B cell (primary cell): Measurements from ENCODE around the gene PNMA8B. TPM values are rescaled to one million over a fixed set of nuclear protein-coding genes. Genes with fewer than 3 reads are reported as not detected.

Source experiments
- ATAC-seq: fragments of 200-7000 bp; cut with Tn5 transposase; one replicate; pipeline ENCODE4 v1.10.0; 2021; ENCODE audit warnings: low read depth, mild to moderate bottlenecking, moderate number of reproducible peaks, moderate library complexity
- CTCF ChIA-PET: fragments of 350-600 bp; sonication (Branson Sonifier 250); formaldehyde crosslinking; loops from one replicate; lab custom pipeline; 2021; ENCODE audit warnings: antibody characterized with exemption, inconsistent platforms; lab: Charles Lee
- POLR2A ChIA-PET: fragments of 350-600 bp; sonication (Branson Sonifier 250); formaldehyde crosslinking; loops from one replicate; lab custom pipeline; 2021; ENCODE audit warnings: antibody characterized with exemption; lab: Charles Lee
- DNase-seq: peaks from one replicate; pipeline ENCODE4 v3.0.0; 2013
- H2AFZ ChIP-seq: 2 replicates; pipeline ENCODE4 v1.6.1; 2012; ENCODE audit warnings: mild to moderate bottlenecking, low read depth, low read length; ENCODE audit not compliant: insufficient read depth, poor library complexity, severe bottlenecking
- H3K27ac ChIP-seq, 2 donors: 1 replicate in 1 of 2; 2 replicates in 1 of 2; pipeline ENCODE4 v1.5.1; 2012 to 2013; ENCODE audit warnings: low read length in 2 of 2, mild to moderate bottlenecking in 2 of 2, moderate library complexity in 1 of 2
- H3K27me3 ChIP-seq, 4 experiments: fragments of 200-600 bp in 1 of 4; sonication (generic) in 1 of 4; replicated peaks in 1 of 4; 1 replicate in 2 of 4; 2 replicates in 2 of 4; pipeline versions ENCODE4 v1.6.1 to v1.7.0; 2013 to 2016; ENCODE audit warnings: low read length in 3 of 4, mild to moderate bottlenecking in 2 of 4, mixed read lengths in 1 of 4, moderate library complexity in 1 of 4; ENCODE audit not compliant: insufficient read depth in 4 of 4, control insufficient read depth in 3 of 4; ENCODE audit errors: control extremely low read depth in 1 of 4
- H3K36me3 ChIP-seq, 2 experiments: replicated peaks in 1 of 2; 1 replicate in 1 of 2; 2 replicates in 1 of 2; pipeline versions ENCODE4 v1.6.1 to v1.7.1; 2013; ENCODE audit warnings: low read length in 1 of 2; ENCODE audit not compliant: insufficient read depth in 2 of 2, control insufficient read depth in 1 of 2; ENCODE audit errors: control extremely low read depth in 1 of 2, extremely low read depth in 1 of 2
- H3K4me1 ChIP-seq, 2 donors: fragments of 200-600 bp in 1 of 2; sonication (generic) in 1 of 2; 1 replicate in 1 of 2; 2 replicates in 1 of 2; pipeline versions ENCODE4 v1.5.1 to v1.6.1; 2013 to 2017; ENCODE audit warnings: low read length in 2 of 2; ENCODE audit not compliant: control insufficient read depth in 2 of 2, insufficient read depth in 2 of 2
- H3K4me2 ChIP-seq: replicated peaks from 2 replicates; pipeline ENCODE3; 2012; ENCODE audit warnings: mild to moderate bottlenecking, low read depth, low read length; ENCODE audit not compliant: poor library complexity, severe bottlenecking
- H3K4me3 ChIP-seq, 5 experiments: fragments of 200-600 bp in 1 of 5; sonication (generic) in 1 of 5; 1 replicate in 3 of 5; 2 replicates in 2 of 5; pipeline versions ENCODE4 v1.5.1 to v1.7.0; 2011 to 2016; ENCODE audit warnings: low read length in 4 of 5, mild to moderate bottlenecking in 4 of 5, low read depth in 2 of 5, control low read depth in 1 of 5, moderate library complexity in 1 of 5; ENCODE audit not compliant: insufficient read depth in 1 of 5; ENCODE audit errors: control extremely low read depth in 1 of 5, extremely low read depth in 1 of 5
- H3K79me2 ChIP-seq: fragments of 200-600 bp; sonication (generic); one replicate; pipeline ENCODE4 v1.6.0; 2016; ENCODE audit warnings: low read length; ENCODE audit not compliant: control insufficient read depth, insufficient read depth
- H3K9ac ChIP-seq: fragments of 200-600 bp; sonication (generic); 2 replicates; pipeline ENCODE4 v1.6.1; 2017; ENCODE audit warnings: mild to moderate bottlenecking, low read length, moderate library complexity
- H3K9me3 ChIP-seq, 3 donors: one replicate each; pipeline versions ENCODE4 v1.6.1 to v1.7.1; 2013; ENCODE audit warnings: low read length in 2 of 3; ENCODE audit not compliant: control insufficient read depth in 2 of 3, insufficient read depth in 1 of 3; ENCODE audit errors: control extremely low read depth in 1 of 3
- H4K20me1 ChIP-seq: 2 replicates; pipeline ENCODE4 v1.6.0; 2012; ENCODE audit warnings: mild to moderate bottlenecking, low read length; ENCODE audit not compliant: insufficient read depth, control insufficient read depth, poor library complexity, severe bottlenecking
- H3K27ac Mint-ChIP-seq: one replicate; pipeline ENCODE4 v1.8.0; 2021; ENCODE audit warnings: mixed read lengths
- H3K27me3 Mint-ChIP-seq: one replicate; pipeline ENCODE4 v1.8.0; 2021; ENCODE audit warnings: mixed read lengths
- H3K4me1 Mint-ChIP-seq: one replicate; pipeline ENCODE4 v1.8.0; 2021; ENCODE audit warnings: mixed read lengths
- H3K4me3 Mint-ChIP-seq: one replicate; pipeline ENCODE4 v1.8.0; 2021; ENCODE audit warnings: mixed read lengths
- H3K9me3 Mint-ChIP-seq: one replicate; pipeline ENCODE4 v1.8.0; 2022; ENCODE audit warnings: mixed read lengths; ENCODE audit not compliant: insufficient read depth
- CTCF ChIP-seq: fragments of 200-600 bp; IDR thresholded peaks from one replicate; pipeline ENCODE4 v1.8.0; 2022; ENCODE audit warnings: antibody characterized with exemption, mild to moderate bottlenecking
- EZH2 ChIP-seq: IDR thresholded peaks from 2 replicates; pipeline ENCODE4 v1.6.1; 2012; ENCODE audit warnings: borderline replicate concordance, low read depth, mild to moderate bottlenecking, moderate library complexity, low read length; ENCODE audit not compliant: insufficient read depth, poor library complexity, severe bottlenecking
- WGBS: methylation state at CpG from one replicate; pipeline ENCODE4 v1.1.5; 2013; ENCODE audit warnings: missing lambda C conversion rate; ENCODE audit not compliant: insufficient coverage; 5-methylcytosine and 5-hydroxymethylcytosine counted together
- intact Hi-C: fragments of 100-400 bp; cut with micrococcal nuclease; formaldehyde crosslinking; loops from one replicate; pipeline ENCODE4 v1.10.0; 2022
- polyA plus RNA-seq: library from polyadenylated mRNA; depleted of rRNA; stranded (reverse); fragments of >200 nt; gene quantifications from 2 replicates; pipeline ENCODE4 v1.2.3, GENCODE V29; 2012
- total RNA-seq, 2 donors: library from RNA; stranded (reverse); fragments of 120-200 nt in 1 of 2; gene quantifications; 1 replicate in 1 of 2; 2 replicates in 1 of 2; pipeline versions ENCODE4 v1.2.3 to v1.2.4, GENCODE V29; 2013 to 2022

PNMA8B gene
- total and polyA plus RNA-seq, 2 donors (not counting 1 experiment from before 2014, with no cell fraction given) = 0.10 to 0.32 TPM

- Histone ChIP-seq H3K27ac (no peak overlapping the region), H4K20me1 (no peaks in the 10 kb centered on the region), H3K27me3 (peaks cover 0 to 15% (median 3%) of the 10 kb centered on the region in 4 experiments), H3K4me1 (peaks cover 0 to 10% of the 10 kb centered on the region in 2 donors), H3K9ac (no peak overlapping the region), H3K79me2 (no peaks in the 10 kb centered on the region), H3K4me2 (no peak overlapping the region), H3K9me3 (peaks cover 0 to 14% (median 0%) of the 10 kb centered on the region in 3 donors), H3K4me3 (no peak overlapping the region), H3K36me3 (no peaks in the 10 kb centered on the region), H2AFZ (no peak overlapping the region)
- intact Hi-C loops = loop anchor here (1.0 to 5.0 kb wide), 6 partner anchors 12 to 312 kb away; partner anchors contain the start of gene DACT3
- no peak for TF ChIP-seq EZH2
- TF ChIP-seq CTCF = peak; percentile 98
- ATAC-seq (peak; percentile 67), DNase-seq (peak; percentile 81)
- H3K4me3 Mint-ChIP-seq = no peak overlapping the region
- H3K9me3 Mint-ChIP-seq = no peaks in the 10 kb centered on the region
- H3K4me1 Mint-ChIP-seq = peaks cover 10% of the 10 kb centered on the region
- WGBS = 2% methylated on average over 4 of the region's 13 CpGs
- peaks cover 8% of the 10 kb centered on the region for H3K27me3 Mint-ChIP-seq
- CTCF ChIA-PET = interaction anchor here (1.0 to 9.6 kb wide), 19 partner anchors 10 to 237 kb away, joined by 3 to 130 read pairs (median 6); partner anchors contain the start of gene DACT3
- no peak overlapping the region for H3K27ac Mint-ChIP-seq
- POLR2A ChIA-PET = interaction anchor here (1.6 kb wide), 1 partner anchor 131 kb away, joined by 7 read pairs; the partner anchor contains the start of gene DACT3
Observed at GRCh38 chr19:46529622-46530451, 34.2 kb upstream of the PNMA8B start.
